ENCODE data around the gene VAMP5. TPM values are rescaled to one million over a fixed set of nuclear protein-coding genes. Genes with fewer than 3 reads are reported as not detected.

The VAMP5 gene
- total RNA-seq, 4 donors from 2014 or later = 39.6 to 91.6 (median 55.6) TPM

- Histone ChIP-seq H3K27me3 (no peaks in the 10 kb centered on the region), H3K4me3 (no peak overlapping the region), H3K4me1 (peaks cover 0 to 28% (median 12%) of the 10 kb centered on the region in 4 donors), H3K27ac (no peak overlapping the region), H3K36me3 (peaks cover 0 to 58% (median 15%) of the 10 kb centered on the region in 3 donors), H3K9me3 (no peaks in the 10 kb centered on the region)
- no peak for DNase-seq (ENCODE audit: low spot score in 2 of 2)
- TF ChIP-seq EP300 (IDR thresholded peaks at IDR 0.05) (no peak), POLR2A (IDR thresholded peaks at IDR 0.05) (no peak), CTCF (IDR thresholded peaks at IDR 0.05) (no peak)
- WGBS, 2 donors = 93 to 94% methylated on average over 6 of the region's 6 CpGs
Observed at GRCh38 chr2:85619617-85620016, 35.4 kb downstream of the VAMP5 start.

- DNase-seq (ENCODE audit: low spot score in 2 of 2) = no peak
- Histone ChIP-seq H3K9me3 (no peaks in the 10 kb centered on the region), H3K27ac (no peak overlapping the region), H3K27me3 (no peaks in the 10 kb centered on the region), H3K4me1 (peaks cover 0 to 19% (median 10%) of the 10 kb centered on the region in 4 donors), H3K4me3 (no peak overlapping the region), H3K36me3 (peaks cover 0 to 75% (median 22%) of the 10 kb centered on the region in 3 donors)
- WGBS, 2 donors = 93 to 96% methylated on average over 1 of the region's 1 CpG
- no peak for TF ChIP-seq CTCF (IDR thresholded peaks at IDR 0.05)
- no peak for TF ChIP-seq EP300 (IDR thresholded peaks at IDR 0.05)
- TF ChIP-seq POLR2A (IDR thresholded peaks at IDR 0.05) = no peak
Observed at GRCh38 chr2:85621338-85621737, 37.1 kb downstream of the VAMP5 start.

- DNase-seq (ENCODE audit: low spot score in 2 of 2) = no peak
- no peak overlapping the region for H3K27ac ChIP-seq
- H3K27me3 ChIP-seq = no peaks in the 10 kb centered on the region
- no peaks in the 10 kb centered on the region for H3K9me3 ChIP-seq
- peaks cover 0 to 99% (median 22%) of the 10 kb centered on the region in 3 donors for H3K36me3 ChIP-seq
- H3K4me1 ChIP-seq = peaks cover 0 to 3% (median 0%) of the 10 kb centered on the region in 4 donors
- no peak overlapping the region for H3K4me3 ChIP-seq
- no peak for TF ChIP-seq POLR2A (IDR thresholded peaks at IDR 0.05)
- no peak for TF ChIP-seq EP300 (IDR thresholded peaks at IDR 0.05)
- no peak for TF ChIP-seq CTCF (IDR thresholded peaks at IDR 0.05)
- 90 to 91% methylated on average over 5 of the region's 5 CpGs for WGBS, 2 donors
Observed at GRCh38 chr2:85623991-85624390, 39.8 kb downstream of the VAMP5 start.

GRCh38 chr2:85628658-85629057 lies 44.4 kb downstream of the VAMP5 start:
- H3K4me3 ChIP-seq = no peak overlapping the region
- TF ChIP-seq EP300 (IDR thresholded peaks at IDR 0.05) (no peak), CTCF (IDR thresholded peaks at IDR 0.05) (no peak), POLR2A (IDR thresholded peaks at IDR 0.05) (no peak)
- H3K36me3 ChIP-seq = peaks cover 0 to 98% (median 21%) of the 10 kb centered on the region in 3 donors
- no peaks in the 10 kb centered on the region for H3K4me1 ChIP-seq
- H3K27ac ChIP-seq = no peak overlapping the region
- no peak for DNase-seq (ENCODE audit: low spot score in 2 of 2)
- 47 to 53% methylated on average over 2 of the region's 2 CpGs for WGBS, 2 donors
- H3K27me3 ChIP-seq = no peaks in the 10 kb centered on the region
- H3K9me3 ChIP-seq = no peaks in the 10 kb centered on the region

- 88 to 89% methylated on average over 3 of the region's 3 CpGs for WGBS, 2 donors
Observed at GRCh38 chr2:85631316-85631715, 47.1 kb downstream of the VAMP5 start.

More at GRCh38 chr2:85631316-85631715, 47.1 kb downstream of the VAMP5 start:
- no peaks in the 10 kb centered on the region for H3K4me1 ChIP-seq
- no peak for DNase-seq (ENCODE audit: low spot score in 2 of 2)
- peaks cover 0 to 97% (median 12%) of the 10 kb centered on the region in 3 donors for H3K36me3 ChIP-seq
- no peaks in the 10 kb centered on the region for H3K27me3 ChIP-seq
- TF ChIP-seq CTCF (IDR thresholded peaks at IDR 0.05) = no peak
- TF ChIP-seq POLR2A (IDR thresholded peaks at IDR 0.05) = no peak
- TF ChIP-seq EP300 (IDR thresholded peaks at IDR 0.05) = no peak
- H3K9me3 ChIP-seq = no peaks in the 10 kb centered on the region
- no peak overlapping the region for H3K4me3 ChIP-seq
- H3K27ac ChIP-seq = no peak overlapping the region
